ENCODE data around the gene RHCE. TPM values are rescaled to one million over a fixed set of nuclear protein-coding genes. Genes with fewer than 3 reads are reported as not detected.
A peak's percentile ranks its signal among the peaks of the same experiment; 100 is the strongest.
"Not testable (repeated sequence)": the region's sequence is repeated elsewhere in the genome, so short reads cannot be mapped to it uniquely, and the experiment has no call there.

The RHCE gene
- total RNA-seq, 3 donors from 2014 or later: 0.15 to 0.26 TPM; not detected in 1

DNA sequence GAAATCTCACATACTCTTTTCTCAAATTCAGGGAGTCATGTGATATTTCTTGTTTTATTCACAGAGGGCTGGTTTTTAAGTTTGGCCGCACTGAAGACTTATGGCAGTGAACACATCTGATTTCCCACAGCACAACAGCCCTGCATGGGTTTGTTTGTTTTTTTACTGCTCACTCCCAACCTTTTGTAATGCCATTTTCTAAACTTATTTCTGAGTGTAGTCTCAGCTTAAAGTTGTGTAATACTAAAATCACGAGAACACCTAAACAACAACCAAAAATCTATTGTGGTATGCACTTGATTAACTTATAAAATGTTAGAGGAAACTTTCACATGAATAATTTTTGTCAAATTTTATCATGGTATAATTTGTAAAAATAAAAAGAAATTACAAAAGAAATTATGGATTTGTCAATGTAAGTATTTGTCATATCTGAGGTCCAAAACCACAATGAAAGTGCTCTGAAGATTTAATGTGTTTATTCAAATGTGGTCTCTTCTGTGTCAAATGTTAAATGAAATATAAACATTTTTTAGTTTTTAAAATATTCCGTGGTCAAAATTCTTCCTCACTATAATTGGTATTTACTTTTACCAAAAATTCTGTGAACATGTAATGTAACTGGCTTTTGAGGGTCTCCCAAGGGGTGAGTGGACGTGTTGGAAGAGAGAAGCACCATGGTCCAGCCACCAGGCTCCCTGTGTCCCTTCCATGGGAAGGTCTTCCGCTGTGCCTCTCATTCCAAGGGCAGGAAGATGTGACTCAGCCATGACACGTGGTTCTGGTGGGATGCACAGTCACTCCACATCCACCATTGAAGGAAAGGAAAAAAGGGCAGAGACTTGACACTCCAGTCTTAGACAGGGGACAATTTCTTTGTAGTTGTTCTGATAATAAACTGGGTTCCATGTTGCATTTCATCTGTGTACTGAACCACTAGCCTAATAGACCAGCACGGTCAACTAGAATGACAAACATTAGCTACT lies 59.7 kb downstream of the RHCE start:
- Mint-ChIP-seq H3K27me3 (ENCODE audit: low read depth) (no peaks in the 10 kb centered on the region), H3K9me3 (no peaks in the 10 kb centered on the region), H3K36me3 (ENCODE audit: insufficient read depth) (peaks cover 27% of the 10 kb centered on the region), H3K4me1 (ENCODE audit: low read depth) (peaks cover 22% of the 10 kb centered on the region), H3K4me3 (no peak overlapping the region)
- ATAC-seq (no peak), DNase-seq (no peak)

- Mint-ChIP-seq H3K4me3 (no peak overlapping the region), H3K27me3 (ENCODE audit: low read depth) (no peaks in the 10 kb centered on the region), H3K4me1 (ENCODE audit: low read depth) (peaks cover 29% of the 10 kb centered on the region), H3K36me3 (ENCODE audit: insufficient read depth) (peaks cover 40% of the 10 kb centered on the region), H3K9me3 (no peaks in the 10 kb centered on the region)
- DNase-seq: no peak
- ATAC-seq: no peak
Measured at GRCh38 chr1:25356848-25357247, 63.8 kb downstream of the RHCE start.

- Mint-ChIP-seq H3K9me3 (no peaks in the 10 kb centered on the region), H3K4me1 (ENCODE audit: low read depth) (peaks cover 27% of the 10 kb centered on the region), H3K27me3 (ENCODE audit: low read depth) (no peaks in the 10 kb centered on the region), H3K4me3 (no peak overlapping the region), H3K36me3 (ENCODE audit: insufficient read depth) (peaks cover 36% of the 10 kb centered on the region)
- no peak for DNase-seq
- no peak for ATAC-seq
Measured at GRCh38 chr1:25356441-25356840, 64.2 kb downstream of the RHCE start.

DNA sequence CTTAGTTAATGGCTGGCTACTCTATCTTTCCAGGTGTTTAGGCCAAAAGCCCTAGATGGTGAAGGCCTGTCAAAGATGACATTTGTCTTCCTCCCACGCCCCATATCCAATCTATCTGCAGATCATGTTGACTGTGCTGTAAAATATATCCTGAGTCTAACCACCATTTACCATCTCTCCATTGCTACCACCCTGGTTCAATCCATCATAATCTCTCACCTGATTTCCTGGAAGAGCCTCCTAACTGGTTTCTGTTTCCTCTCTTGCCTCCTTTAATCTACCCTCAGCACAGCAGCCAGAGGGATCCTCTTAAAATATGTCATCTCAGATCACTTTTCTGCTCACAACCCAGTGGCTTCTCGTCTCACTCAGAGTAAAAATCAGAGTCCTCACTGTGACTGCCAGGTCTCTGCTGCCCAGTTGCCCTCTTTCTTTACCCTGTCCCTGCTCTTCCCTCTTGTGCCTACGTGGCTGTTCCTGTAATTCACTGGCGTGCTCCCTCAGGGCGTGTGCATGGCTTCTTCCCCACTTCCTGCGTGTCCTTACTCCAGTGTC lies 64.7 kb downstream of the RHCE start:
- no peak overlapping the region for H3K4me3 Mint-ChIP-seq
- peaks cover 24% of the 10 kb centered on the region for H3K4me1 Mint-ChIP-seq (ENCODE audit: low read depth)
- peaks cover 32% of the 10 kb centered on the region for H3K36me3 Mint-ChIP-seq (ENCODE audit: insufficient read depth)
- no peaks in the 10 kb centered on the region for H3K9me3 Mint-ChIP-seq
- ATAC-seq: peak; percentile 29 to 35
- no peak for DNase-seq
- no peaks in the 10 kb centered on the region for H3K27me3 Mint-ChIP-seq (ENCODE audit: low read depth)

DNA sequence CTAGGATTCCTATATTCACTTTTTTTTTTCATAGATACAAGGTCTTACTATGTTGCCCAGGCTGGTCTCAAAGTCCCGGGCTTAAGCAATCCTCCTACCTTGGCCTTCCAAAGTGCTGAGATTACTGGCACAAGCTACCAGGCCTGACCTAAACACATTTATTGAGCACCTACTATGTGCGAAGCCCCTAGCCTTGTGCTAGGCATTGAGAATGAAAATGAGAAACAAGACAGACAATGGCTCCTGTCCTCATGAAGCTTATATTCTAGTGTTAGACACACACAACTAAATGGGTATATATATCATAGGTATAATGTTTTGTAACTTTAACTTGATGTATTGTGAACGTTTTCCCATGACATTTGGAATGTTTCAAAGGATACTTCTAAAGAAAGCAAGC lies 71.0 kb downstream of the RHCE start:
- no peak for DNase-seq
- ATAC-seq: no peak
- H3K36me3 Mint-ChIP-seq (ENCODE audit: insufficient read depth): peaks cover 26% of the 10 kb centered on the region
- no peak overlapping the region for H3K4me3 Mint-ChIP-seq
- peaks cover 7% of the 10 kb centered on the region for H3K4me1 Mint-ChIP-seq (ENCODE audit: low read depth)
- H3K27me3 Mint-ChIP-seq (ENCODE audit: low read depth): no peaks in the 10 kb centered on the region
- H3K9me3 Mint-ChIP-seq: no peaks in the 10 kb centered on the region

- H3K27me3 Mint-ChIP-seq (ENCODE audit: low read depth): no peaks in the 10 kb centered on the region
- peaks cover 14% of the 10 kb centered on the region for H3K4me1 Mint-ChIP-seq (ENCODE audit: low read depth)
- peaks cover 26% of the 10 kb centered on the region for H3K36me3 Mint-ChIP-seq (ENCODE audit: insufficient read depth)
- no peak for ATAC-seq
- H3K4me3 Mint-ChIP-seq: no peak overlapping the region
- no peak for DNase-seq
- H3K9me3 Mint-ChIP-seq: no peaks in the 10 kb centered on the region
Measured at GRCh38 chr1:25347556-25347955, 73.1 kb downstream of the RHCE start.

DNA sequence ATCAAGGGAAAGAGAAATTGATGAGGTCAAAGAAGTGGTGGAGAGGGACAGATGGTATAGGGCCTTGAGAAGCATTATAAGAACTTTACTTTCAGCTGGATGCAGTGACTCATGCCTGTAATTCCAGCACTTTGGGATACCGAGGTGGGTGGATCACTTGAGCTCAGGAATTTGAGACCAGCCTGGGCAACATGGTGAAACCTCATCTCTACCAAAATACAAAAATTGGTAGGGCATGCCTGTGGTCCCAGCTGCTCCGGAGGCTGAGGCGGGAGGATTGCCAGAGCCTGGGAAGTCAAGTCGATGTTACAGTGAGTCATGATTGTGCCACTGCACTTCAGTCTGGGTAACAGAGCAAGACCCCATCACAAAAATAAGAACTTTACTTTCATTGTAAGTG lies 76.8 kb downstream of the RHCE start:
- H3K4me1 Mint-ChIP-seq (ENCODE audit: low read depth): peaks cover 39% of the 10 kb centered on the region
- DNase-seq (no peak), ATAC-seq (no peak)
- H3K9me3 Mint-ChIP-seq: no peaks in the 10 kb centered on the region
- H3K36me3 Mint-ChIP-seq (ENCODE audit: insufficient read depth): peaks cover 25% of the 10 kb centered on the region
- no peaks in the 10 kb centered on the region for H3K27me3 Mint-ChIP-seq (ENCODE audit: low read depth)
- H3K4me3 Mint-ChIP-seq: no peak overlapping the region

GRCh38 chr1:25342846-25343245 lies 77.8 kb downstream of the RHCE start:
- Mint-ChIP-seq H3K27me3 (ENCODE audit: low read depth) (no peaks in the 10 kb centered on the region), H3K4me3 (no peak overlapping the region), H3K4me1 (ENCODE audit: low read depth) (peaks cover 37% of the 10 kb centered on the region), H3K36me3 (ENCODE audit: insufficient read depth) (peaks cover 22% of the 10 kb centered on the region), H3K9me3 (no peaks in the 10 kb centered on the region)
- DNase-seq (no peak), ATAC-seq (no peak)

DNA sequence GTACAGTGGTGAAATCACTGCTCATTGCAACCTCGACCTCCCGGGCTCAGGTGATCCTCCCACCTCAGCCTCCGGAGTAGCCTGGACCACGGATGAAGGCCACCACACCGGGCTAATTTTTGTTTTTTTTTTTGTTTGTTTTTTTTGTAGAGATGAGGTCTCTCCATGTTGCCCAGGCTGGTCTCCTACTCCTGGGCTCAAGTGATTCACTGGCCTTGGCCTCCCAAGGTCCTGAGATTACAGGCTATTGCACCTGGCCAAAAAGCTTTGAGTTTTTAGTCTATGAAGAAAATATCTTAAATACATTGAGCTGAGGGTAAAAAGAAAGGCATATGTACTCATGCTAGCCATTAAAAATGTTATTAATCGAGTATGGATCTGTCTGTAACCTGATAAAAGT lies 78.9 kb downstream of the RHCE start:
- H3K27me3 Mint-ChIP-seq (ENCODE audit: low read depth): no peaks in the 10 kb centered on the region
- H3K4me3 Mint-ChIP-seq: no peak overlapping the region
- DNase-seq (no peak), ATAC-seq (no peak)
- H3K4me1 Mint-ChIP-seq (ENCODE audit: low read depth): peaks cover 36% of the 10 kb centered on the region
- H3K36me3 Mint-ChIP-seq (ENCODE audit: insufficient read depth): peaks cover 16% of the 10 kb centered on the region
- no peaks in the 10 kb centered on the region for H3K9me3 Mint-ChIP-seq

DNA sequence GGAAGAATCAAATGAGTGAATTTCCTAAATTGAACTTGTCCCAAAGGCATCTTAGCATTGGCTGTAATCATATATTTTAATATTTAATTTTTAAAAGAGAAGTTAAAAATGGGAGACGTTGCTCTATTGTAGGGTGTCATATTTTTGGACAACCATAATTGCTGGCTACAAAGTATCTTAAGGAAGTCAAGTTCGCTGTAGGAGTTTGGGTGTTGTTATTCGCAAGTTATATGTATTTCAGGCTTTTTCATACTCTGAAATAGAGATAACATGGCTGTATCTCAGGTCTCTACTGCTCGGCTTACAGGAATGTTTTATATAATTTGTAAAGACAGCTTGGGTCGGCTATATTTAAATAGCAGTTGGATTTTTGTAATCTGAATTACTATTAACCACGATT lies 81.6 kb downstream of the RHCE start:
- DNase-seq (no peak), ATAC-seq (no peak)
- Mint-ChIP-seq H3K9me3 (no peaks in the 10 kb centered on the region), H3K4me1 (ENCODE audit: low read depth) (peaks cover 39% of the 10 kb centered on the region), H3K4me3 (peak overlapping the region; percentile 92), H3K27me3 (ENCODE audit: low read depth) (no peaks in the 10 kb centered on the region), H3K36me3 (ENCODE audit: insufficient read depth) (peaks cover 13% of the 10 kb centered on the region)

GRCh38 chr1:25338188-25338981 lies 82.2 kb downstream of the RHCE start, which contains the start of gene TMEM50A:
Gene TMEM50A (plus strand): TSS chr1:25338334. CDS start chr1:25340487, 2,153 bp downstream.
- Mint-ChIP-seq H3K4me3 (peak within 1 kb of the TSS; percentile 96), H3K9me3 (no peaks in the 10 kb centered on the region), H3K4me1 (ENCODE audit: low read depth) (peaks cover 37% of the 10 kb centered on the region)

DNA sequence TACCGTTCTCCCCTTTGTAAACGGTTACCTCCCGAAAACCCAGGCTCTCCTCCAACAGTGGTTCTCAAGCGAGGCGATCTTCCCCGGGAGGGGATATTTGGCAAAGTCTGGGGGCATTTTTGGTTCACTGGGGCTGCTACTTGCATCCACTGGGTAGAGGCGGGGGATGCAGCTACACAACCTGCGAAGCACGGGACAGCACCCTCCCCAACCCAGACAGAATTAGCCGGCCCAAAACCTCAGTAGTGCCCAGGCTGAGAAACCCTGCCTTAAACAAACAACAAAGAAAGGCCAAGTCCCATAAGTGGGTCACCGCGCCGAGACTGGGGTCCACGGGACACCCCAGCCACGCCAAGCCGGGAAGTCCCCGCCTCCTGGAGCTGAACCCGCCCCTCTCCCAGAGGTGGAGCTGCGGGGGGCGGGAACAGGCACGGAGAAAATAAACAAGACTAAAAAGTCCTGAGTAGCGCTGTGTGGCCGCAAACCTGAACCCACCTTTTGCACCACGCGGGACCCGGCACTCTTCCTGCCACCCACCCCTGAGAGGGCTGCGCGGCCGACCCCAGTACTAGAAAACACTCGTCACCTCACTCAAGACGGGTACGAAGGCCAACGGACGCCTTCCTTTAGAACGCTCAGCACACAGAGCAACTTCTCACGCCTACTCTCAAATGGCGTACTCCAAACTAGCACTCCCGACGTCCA lies 83.0 kb downstream of the RHCE start:
- H3K36me3 Mint-ChIP-seq (ENCODE audit: insufficient read depth); H3K9me3 Mint-ChIP-seq; DNase-seq; H3K27me3 Mint-ChIP-seq (ENCODE audit: low read depth): not testable (repeated sequence)
- ATAC-seq: peak; percentile 65 to 73
- peak overlapping the region; percentile 96 for H3K4me3 Mint-ChIP-seq
- H3K4me1 Mint-ChIP-seq (ENCODE audit: low read depth): peaks cover 36% of the 10 kb centered on the region

More at GRCh38 chr1:25338188-25338981, 82.2 kb downstream of the RHCE start, which contains the start of gene TMEM50A:
- DNase-seq (peak; percentile 87), ATAC-seq (peak; percentile 75 to 77)
- no peaks in the 10 kb centered on the region for H3K27me3 Mint-ChIP-seq (ENCODE audit: low read depth)
- peaks cover 11% of the 10 kb centered on the region for H3K36me3 Mint-ChIP-seq (ENCODE audit: insufficient read depth)

- DNase-seq (peak; percentile 8), ATAC-seq (peak; percentile 3 to 23)
- peaks cover 33% of the 10 kb centered on the region for H3K4me1 Mint-ChIP-seq (ENCODE audit: low read depth)
- H3K9me3 Mint-ChIP-seq; H3K27me3 Mint-ChIP-seq (ENCODE audit: low read depth); H3K36me3 Mint-ChIP-seq (ENCODE audit: insufficient read depth): not testable (repeated sequence)
- peak overlapping the region; percentile 96 for H3K4me3 Mint-ChIP-seq
Measured at GRCh38 chr1:25336922-25337354, 83.7 kb downstream of the RHCE start.

GRCh38 chr1:25329950-25330349 lies 90.7 kb downstream of the RHCE start:
- DNase-seq; H3K27me3 Mint-ChIP-seq (ENCODE audit: low read depth); H3K36me3 Mint-ChIP-seq (ENCODE audit: insufficient read depth); H3K9me3 Mint-ChIP-seq: not testable (repeated sequence)
- Mint-ChIP-seq H3K4me1 (ENCODE audit: low read depth) (peaks cover 14% of the 10 kb centered on the region), H3K4me3 (peak overlapping the region; percentile 13)
- ATAC-seq: peak; percentile 67 to 78
